NCI-H1417 (cell line): ENCODE data around the gene CRAMP1.

Experiments
- DNase-seq, 3 experiments: peaks; one replicate each; lab custom pipeline; 2025; lab: John Stamatoyannopoulos, UW

CRAMP1 gene

DNA sequence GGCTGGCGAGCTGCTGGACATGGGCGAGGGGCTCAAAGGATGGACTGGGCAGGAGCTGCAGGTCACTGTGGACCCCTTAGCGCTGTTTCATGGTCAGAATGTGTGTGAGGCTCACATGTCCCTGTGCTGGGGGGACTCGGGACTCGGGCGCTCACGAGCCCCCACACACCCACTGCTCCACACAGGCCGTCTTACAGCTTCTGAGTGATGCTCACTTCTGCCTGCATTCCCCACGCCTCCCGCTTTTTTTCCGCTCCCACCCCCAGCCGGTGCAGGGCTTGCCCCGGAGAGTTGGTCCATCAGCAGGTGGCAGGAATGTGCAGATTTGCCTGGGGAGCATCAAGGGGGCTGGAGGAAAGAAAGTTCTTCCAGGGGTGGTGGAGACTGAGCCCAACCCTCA is 45.7 kb downstream of the CRAMP1 start:
- no peak for DNase-seq

GRCh38 chr16:1659031-1659430 is 46.9 kb downstream of the CRAMP1 start:
- no peak for DNase-seq

DNA sequence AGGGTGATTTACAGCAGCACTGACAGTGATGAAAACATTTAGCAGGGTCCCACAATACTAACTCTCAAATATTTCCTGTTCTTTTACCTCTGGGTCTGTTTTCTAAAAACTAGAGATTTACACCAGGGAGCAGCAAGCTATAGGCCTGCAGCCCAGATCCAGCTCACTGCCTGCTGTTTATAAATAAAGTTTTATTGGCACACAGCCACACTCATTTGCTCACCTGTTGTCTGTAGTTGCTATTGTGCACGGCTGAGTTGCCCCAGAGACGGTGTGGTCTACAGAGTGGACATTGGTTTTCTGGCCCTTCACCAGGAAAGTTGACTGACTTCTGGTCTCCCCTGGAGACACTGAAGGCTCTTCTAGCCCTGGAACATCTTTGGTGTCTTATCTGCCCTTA is 49.7 kb downstream of the CRAMP1 start:
- no peak for DNase-seq

DNA sequence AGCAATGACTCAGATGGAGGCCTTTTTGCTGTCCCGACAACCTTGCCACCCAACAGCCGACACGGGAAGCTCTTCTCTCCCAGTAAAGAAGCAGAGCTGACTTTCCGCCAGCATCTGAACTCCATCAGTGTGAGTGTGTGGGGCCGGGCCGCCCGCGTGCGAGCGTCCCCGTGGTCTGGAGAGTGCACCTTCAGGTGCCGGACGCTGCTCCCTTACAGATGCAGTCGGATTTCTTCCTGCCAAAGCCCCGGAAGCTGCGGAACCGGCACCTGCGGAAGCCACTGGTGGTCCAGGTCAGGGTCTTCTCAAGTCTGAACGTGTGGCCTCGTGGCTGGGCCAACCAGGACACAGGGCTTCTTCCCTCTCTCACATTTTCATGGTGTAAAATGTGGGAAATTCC is 50.4 kb downstream of the CRAMP1 start:
- no peak for DNase-seq

GRCh38 chr16:1665829-1666228 is 53.7 kb downstream of the CRAMP1 start:
- no peak for DNase-seq

GRCh38 chr16:1666316-1666715 is 54.2 kb downstream of the CRAMP1 start:
- DNase-seq, result no peak

GRCh38 chr16:1667271-1667670 is 55.1 kb downstream of the CRAMP1 start:
- DNase-seq, result peak in 1 of 3 experiments; percentile 2

GRCh38 chr16:1667916-1668315 is 55.8 kb downstream of the CRAMP1 start:
- DNase-seq, result no peak

GRCh38 chr16:1668612-1669319 is 56.6 kb downstream of the CRAMP1 start:
- DNase-seq, result no peak

DNA sequence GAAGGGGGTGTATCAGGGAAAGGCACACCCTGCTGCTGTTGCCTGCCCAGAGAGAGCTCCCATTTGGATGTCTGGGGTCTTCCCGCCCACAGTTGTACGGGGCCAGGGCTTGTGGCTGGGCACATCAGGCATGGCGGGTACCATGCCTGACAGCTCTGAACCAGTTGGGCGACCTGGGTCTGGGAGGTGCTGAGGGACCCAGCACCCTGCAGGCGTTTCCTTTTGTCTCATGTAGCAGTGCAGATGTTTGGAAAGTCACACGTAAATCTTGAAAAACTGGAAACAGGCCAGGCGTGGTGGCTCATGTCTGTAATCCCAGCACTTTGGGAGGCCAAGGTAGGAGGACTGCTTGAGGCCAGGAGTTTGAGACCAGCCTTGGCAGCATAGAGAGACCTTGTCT is 57.5 kb downstream of the CRAMP1 start:
- DNase-seq, result no peak

DNA sequence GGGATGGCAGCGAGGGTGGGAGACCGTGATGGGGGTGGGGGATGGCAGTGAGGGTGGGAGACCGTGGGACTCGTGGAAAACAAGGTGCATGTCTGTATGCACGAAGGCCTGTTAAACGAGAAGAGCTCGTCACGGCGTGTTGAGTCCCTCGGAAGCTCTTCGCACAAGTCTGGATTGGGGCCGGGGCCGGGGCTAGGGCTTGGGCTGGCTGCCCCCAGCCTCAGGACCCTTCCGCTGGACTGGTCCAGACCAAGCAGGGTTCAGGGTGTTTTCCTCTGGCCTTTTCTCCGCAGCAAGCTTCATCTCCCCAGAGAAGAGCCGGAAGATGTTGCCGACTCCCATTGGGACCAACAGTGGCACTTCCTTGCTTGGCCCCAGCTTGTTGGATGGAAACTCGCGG is 58.2 kb downstream of the CRAMP1 start:
- DNase-seq, result no peak

- no peak for DNase-seq
Observed at GRCh38 chr16:1670866-1671265, 58.7 kb downstream of the CRAMP1 start.

DNA sequence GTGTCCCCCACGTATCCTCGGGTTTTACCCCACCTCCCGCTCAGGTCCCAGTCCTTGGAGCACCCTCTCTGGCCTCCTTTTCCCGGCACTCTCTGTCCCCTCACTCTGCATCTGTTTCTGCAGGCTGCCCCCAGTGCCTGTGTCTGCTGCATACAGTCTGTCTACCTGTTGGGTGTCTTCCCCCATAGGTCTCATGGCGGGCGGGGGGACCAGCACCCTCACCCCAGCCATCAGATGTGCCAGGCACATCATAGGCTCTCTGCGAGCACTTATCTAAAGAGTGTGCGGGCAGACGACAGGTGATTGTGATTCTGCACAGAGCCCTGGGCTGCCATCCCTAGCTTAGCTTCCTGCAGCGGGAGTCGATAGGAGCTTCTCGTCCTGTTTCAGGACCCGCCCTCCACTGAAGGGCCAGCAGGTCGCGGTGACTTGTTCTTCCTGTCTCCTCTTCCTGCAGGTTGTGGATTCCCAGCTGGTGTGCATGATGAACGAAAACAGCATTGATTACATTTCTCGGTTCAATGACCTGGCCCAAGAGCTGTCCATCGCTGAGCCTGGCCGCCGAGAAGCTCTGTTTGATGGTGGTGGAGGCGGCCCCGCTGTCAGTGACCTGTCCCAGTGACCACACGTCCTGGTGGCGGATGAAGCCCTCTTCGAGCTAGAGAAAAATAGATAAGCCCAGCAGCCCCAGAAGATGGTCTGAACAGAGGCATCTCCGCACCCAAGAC is 61.4 kb downstream of the CRAMP1 start:
- no peak for DNase-seq

GRCh38 chr16:1674306-1674705 is 62.1 kb downstream of the CRAMP1 start:
- DNase-seq, result no peak

DNA sequence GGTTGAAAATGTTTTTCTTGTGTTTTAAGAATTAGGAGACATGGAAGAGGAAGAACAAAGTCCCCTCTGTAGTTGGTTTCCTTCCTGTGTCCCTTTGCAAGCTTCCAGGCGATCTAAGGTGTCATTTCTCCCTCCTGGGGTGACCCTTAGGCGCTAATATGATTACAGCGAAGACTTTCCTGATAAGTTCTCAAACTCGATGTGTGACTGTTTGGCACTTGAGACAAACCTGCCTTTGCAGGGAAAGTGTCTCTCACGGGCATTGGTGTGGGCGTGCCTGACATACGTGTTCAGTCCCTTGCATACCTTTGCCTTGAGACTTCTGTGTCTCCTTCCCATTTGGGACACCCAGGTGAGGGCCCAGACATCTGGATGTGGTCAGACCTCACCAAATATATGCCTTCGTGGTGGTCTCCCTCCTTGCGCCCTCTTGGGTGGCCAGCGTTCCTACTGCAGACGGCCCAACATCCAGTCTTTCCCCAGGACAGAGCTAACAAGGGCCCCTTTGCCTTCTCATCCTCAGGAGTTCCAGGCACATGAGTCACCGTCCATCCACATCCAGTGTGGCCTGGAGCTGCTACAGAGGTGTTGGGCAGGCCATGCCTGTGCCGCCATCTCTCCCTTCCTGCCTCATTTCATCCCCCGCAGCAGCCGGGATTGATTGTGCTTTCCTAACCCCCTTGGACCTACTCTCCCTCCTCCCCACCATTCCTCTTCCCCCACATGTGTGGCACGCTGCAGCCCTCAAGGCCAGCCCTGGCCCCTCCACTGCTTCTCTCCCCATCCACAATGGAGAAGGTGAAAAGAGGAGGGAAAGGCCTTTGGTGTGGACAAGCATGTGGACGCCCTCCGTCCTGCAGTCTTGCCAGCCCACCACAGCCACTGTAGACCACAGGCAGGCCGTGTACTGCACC is 62.8 kb downstream of the CRAMP1 start:
- no peak for DNase-seq

DNA sequence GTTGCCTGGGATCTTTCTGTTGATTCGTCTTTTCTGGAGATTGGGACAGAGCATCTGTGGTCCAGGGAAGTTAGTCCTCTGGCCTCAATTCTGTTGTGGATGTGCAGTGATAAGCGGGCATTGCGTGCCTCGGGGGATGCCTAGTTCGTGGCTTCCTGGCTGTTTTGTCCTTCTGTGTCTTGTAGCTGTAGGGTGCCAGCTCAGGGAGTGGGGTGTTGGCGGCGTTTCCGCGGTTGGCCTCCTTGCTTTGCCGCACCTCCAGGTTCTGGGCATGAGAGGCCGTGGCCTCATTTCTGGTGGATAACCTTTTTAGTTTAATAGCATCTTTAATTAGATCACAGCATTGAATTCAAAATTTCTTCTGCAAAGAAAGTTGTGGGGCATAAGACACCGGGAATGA is 64.5 kb downstream of the CRAMP1 start:
- no peak for DNase-seq

DNA sequence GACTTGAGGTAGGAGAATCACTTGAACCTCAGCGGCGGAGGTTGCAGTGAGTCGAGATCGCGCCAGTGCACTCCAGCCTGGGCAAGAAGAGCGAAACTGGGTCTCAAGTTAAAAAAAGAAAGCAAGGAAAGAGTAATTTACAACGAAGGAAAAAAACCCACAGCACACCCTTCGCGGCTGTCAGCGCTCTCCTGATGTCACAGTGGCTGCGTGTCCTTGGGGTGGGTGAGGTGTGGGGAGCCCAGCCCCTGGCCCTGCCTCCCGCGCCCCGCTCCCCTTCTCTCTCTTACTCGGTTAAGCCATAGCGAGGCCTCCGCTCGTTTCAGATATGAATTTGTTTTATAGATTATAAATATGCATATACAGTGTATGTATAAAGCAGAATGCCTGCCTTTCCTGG is 65.2 kb downstream of the CRAMP1 start:
- DNase-seq, result no peak

DNA sequence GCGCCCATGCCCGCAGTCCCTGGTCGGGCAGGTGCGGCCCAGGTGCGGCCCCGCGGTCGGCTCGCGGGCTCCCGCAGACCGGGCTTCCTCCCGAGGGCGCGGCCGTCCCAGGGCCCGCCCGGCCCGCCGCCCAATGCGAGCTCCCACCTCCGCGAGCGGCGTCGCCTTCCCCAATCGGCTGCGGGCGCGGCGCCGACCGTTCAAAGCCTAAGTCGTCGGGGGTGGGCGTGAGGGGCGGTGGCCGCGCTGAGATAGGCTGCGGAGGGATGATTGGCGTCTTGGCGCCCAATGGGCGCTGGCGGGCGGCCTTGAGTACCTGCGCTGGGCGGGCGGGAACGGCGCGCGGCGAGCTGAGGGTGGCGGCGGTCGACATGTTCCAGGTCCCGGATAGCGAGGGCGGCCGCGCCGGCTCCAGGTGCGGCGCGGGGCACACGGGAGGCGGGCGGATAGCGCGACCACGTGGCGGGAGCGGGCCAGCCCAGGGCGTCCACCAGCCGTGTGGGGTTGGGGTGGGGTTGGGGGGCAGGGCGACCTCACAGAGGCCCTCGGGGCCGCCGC is 65.9 kb downstream of the CRAMP1 start, which contains the start of gene JPT2:
JPT2 (plus strand) TSS at position 338 of the 558 bp plus-strand sequence; CDS start at position 372, 34 bp downstream.
- DNase-seq, result peak; percentile 99 to 100 (median 99)

GRCh38 chr16:1678500-1679098 is 66.4 kb downstream of the CRAMP1 start:
- peak; percentile 50 to 67 (median 65) for DNase-seq

- no peak for DNase-seq
Observed at GRCh38 chr16:1680361-1680760, 68.2 kb downstream of the CRAMP1 start.

- DNase-seq, result no peak
Observed at GRCh38 chr16:1681032-1681431, 68.9 kb downstream of the CRAMP1 start.
